ENCODE results near the gene SCYL1. TPM values are rescaled to one million over a fixed set of nuclear protein-coding genes. Genes with fewer than 3 reads are reported as not detected.
A peak's percentile ranks its signal among the peaks of the same experiment; 100 is the strongest.

Gene SCYL1
- total RNA-seq, 2 donors from 2014 or later: 62.9 to 67.4 TPM

DNA sequence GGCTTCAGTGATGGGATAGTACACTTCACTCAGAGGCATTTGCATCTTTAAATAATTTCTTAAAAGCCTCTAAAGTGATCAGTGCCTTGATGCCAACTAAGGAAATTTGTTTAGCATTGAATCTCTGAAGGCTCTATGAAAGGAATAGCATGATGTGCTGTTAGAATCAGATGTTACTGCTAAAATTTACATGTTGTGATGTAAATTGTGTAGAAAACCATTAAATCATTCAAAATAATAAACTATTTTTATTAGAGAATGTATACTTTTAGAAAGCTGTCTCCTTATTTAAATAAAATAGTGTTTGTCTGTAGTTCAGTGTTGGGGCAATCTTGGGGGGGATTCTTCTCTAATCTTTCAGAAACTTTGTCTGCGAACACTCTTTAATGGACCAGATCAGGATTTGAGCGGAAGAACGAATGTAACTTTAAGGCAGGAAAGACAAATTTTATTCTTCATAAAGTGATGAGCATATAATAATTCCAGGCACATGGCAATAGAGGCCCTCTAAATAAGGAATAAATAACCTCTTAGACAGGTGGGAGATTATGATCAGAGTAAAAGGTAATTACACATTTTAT is 21.4 kb upstream of the SCYL1 start:
- H3K9me3 ChIP-seq (ENCODE audit: control insufficient read depth, low read length): no peaks in the 10 kb centered on the region
- H3K4me1 ChIP-seq (ENCODE audit: control insufficient read depth, insufficient read depth, low read length): no peaks in the 10 kb centered on the region
- H3K36me3 Mint-ChIP-seq (ENCODE audit: low read depth): peaks cover 33% of the 10 kb centered on the region
- peak overlapping the region; percentile 80 for H3K27ac Mint-ChIP-seq
- peak overlapping the region; percentile 97 for H3K4me3 ChIP-seq (ENCODE audit: low read length)
- 40 to 50% methylated on average over 1 to 3 of the region's 3 CpGs for WGBS, 2 experiments (ENCODE audit: insufficient coverage in 1 of 2, insufficient read length in 1 of 2)
- H3K27me3 ChIP-seq (ENCODE audit: control insufficient read depth, insufficient read depth, low read length, poor library complexity, severe bottlenecking): no peaks in the 10 kb centered on the region
- H3K4me3 Mint-ChIP-seq: no peak overlapping the region
- peaks cover 68% of the 10 kb centered on the region for H3K36me3 ChIP-seq (ENCODE audit: control insufficient read depth, insufficient read depth, low read length)
- no peaks in the 10 kb centered on the region for H3K27me3 Mint-ChIP-seq (ENCODE audit: insufficient read depth)
- H3K4me1 Mint-ChIP-seq: peaks cover 27% of the 10 kb centered on the region
- TF ChIP-seq, protein P1, sequence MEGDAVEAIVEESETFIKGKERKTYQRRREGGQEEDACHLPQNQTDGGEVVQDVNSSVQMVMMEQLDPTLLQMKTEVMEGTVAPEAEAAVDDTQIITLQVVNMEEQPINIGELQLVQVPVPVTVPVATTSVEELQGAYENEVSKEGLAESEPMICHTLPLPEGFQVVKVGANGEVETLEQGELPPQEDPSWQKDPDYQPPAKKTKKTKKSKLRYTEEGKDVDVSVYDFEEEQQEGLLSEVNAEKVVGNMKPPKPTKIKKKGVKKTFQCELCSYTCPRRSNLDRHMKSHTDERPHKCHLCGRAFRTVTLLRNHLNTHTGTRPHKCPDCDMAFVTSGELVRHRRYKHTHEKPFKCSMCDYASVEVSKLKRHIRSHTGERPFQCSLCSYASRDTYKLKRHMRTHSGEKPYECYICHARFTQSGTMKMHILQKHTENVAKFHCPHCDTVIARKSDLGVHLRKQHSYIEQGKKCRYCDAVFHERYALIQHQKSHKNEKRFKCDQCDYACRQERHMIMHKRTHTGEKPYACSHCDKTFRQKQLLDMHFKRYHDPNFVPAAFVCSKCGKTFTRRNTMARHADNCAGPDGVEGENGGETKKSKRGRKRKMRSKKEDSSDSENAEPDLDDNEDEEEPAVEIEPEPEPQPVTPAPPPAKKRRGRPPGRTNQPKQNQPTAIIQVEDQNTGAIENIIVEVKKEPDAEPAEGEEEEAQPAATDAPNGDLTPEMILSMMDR (conservative IDR thresholded peaks at IDR 0.05): no peak
- H3K9me3 Mint-ChIP-seq: no peaks in the 10 kb centered on the region
- H3K9ac ChIP-seq (ENCODE audit: extremely low read depth, low read length, poor library complexity, severe bottlenecking): peak overlapping the region; percentile 100
- peak overlapping the region; percentile 65 for H3K27ac ChIP-seq (ENCODE audit: low read depth, low read length)
- no peak for DNase-seq

DNA sequence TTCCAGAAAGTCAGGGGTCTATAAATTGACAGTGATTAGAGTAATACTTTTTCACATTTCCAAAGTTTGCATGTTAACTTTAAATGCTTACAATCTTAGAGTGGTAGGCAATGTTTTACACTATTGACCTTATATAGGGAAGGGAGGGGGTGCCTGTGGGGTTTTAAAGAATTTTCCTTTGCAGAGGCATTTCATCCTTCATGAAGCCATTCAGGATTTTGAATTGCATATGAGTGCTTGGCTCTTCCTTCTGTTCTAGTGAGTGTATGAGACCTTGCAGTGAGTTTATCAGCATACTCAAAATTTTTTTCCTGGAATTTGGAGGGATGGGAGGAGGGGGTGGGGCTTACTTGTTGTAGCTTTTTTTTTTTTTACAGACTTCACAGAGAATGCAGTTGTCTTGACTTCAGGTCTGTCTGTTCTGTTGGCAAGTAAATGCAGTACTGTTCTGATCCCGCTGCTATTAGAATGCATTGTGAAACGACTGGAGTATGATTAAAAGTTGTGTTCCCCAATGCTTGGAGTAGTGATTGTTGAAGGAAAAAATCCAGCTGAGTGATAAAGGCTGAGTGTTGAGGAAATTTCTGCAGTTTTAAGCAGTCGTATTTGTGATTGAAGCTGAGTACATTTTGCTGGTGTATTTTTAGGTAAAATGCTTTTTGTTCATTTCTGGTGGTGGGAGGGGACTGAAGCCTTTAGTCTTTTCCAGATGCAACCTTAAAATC is 20.8 kb upstream of the SCYL1 start:
- H3K27me3 Mint-ChIP-seq (ENCODE audit: insufficient read depth): no peaks in the 10 kb centered on the region
- H3K27ac Mint-ChIP-seq: peak overlapping the region; percentile 80
- no peaks in the 10 kb centered on the region for H3K9me3 Mint-ChIP-seq
- DNase-seq: peak; percentile 40
- peaks cover 68% of the 10 kb centered on the region for H3K36me3 ChIP-seq (ENCODE audit: control insufficient read depth, insufficient read depth, low read length)
- peak overlapping the region; percentile 97 for H3K4me3 ChIP-seq (ENCODE audit: low read length)
- TF ChIP-seq, protein P1 (conservative IDR thresholded peaks at IDR 0.05): no peak
- no peak overlapping the region for H3K4me3 Mint-ChIP-seq
- peak overlapping the region; percentile 65 for H3K27ac ChIP-seq (ENCODE audit: low read depth, low read length)
- no peaks in the 10 kb centered on the region for H3K9me3 ChIP-seq (ENCODE audit: control insufficient read depth, low read length)
- no peaks in the 10 kb centered on the region for H3K4me1 ChIP-seq (ENCODE audit: control insufficient read depth, insufficient read depth, low read length)
- H3K9ac ChIP-seq (ENCODE audit: extremely low read depth, low read length, poor library complexity, severe bottlenecking): peak overlapping the region; percentile 100
- no peaks in the 10 kb centered on the region for H3K27me3 ChIP-seq (ENCODE audit: control insufficient read depth, insufficient read depth, low read length, poor library complexity, severe bottlenecking)
- H3K4me1 Mint-ChIP-seq: peaks cover 27% of the 10 kb centered on the region
- H3K36me3 Mint-ChIP-seq (ENCODE audit: low read depth): peaks cover 33% of the 10 kb centered on the region
- WGBS, 2 experiments (ENCODE audit: insufficient coverage in 1 of 2, insufficient read length in 1 of 2): 41 to 58% methylated on average over 3 of the region's 3 CpGs

DNA sequence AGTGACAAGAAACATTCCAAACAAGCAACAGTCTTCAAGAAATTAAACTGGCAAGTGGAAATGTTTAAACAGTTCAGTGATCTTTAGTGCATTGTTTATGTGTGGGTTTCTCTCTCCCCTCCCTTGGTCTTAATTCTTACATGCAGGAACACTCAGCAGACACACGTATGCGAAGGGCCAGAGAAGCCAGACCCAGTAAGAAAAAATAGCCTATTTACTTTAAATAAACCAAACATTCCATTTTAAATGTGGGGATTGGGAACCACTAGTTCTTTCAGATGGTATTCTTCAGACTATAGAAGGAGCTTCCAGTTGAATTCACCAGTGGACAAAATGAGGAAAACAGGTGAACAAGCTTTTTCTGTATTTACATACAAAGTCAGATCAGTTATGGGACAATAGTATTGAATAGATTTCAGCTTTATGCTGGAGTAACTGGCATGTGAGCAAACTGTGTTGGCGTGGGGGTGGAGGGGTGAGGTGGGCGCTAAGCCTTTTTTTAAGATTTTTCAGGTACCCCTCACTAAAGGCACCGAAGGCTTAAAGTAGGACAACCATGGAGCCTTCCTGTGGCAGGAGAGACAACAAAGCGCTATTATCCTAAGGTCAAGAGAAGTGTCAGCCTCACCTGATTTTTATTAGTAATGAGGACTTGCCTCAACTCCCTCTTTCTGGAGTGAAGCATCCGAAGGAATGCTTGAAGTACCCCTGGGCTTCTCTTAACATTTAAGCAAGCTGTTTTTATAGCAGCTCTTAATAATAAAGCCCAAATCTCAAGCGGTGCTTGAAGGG is 20.0 kb upstream of the SCYL1 start:
- Histone ChIP-seq H3K27me3 (ENCODE audit: control insufficient read depth, insufficient read depth, low read length, poor library complexity, severe bottlenecking) (no peaks in the 10 kb centered on the region), H3K4me3 (ENCODE audit: low read length) (peak overlapping the region; percentile 97), H3K27ac (ENCODE audit: low read depth, low read length) (peak overlapping the region; percentile 65), H3K9ac (ENCODE audit: extremely low read depth, low read length, poor library complexity, severe bottlenecking) (peak overlapping the region; percentile 100), H3K9me3 (ENCODE audit: control insufficient read depth, low read length) (no peaks in the 10 kb centered on the region), H3K4me1 (ENCODE audit: control insufficient read depth, insufficient read depth, low read length) (no peaks in the 10 kb centered on the region), H3K36me3 (ENCODE audit: control insufficient read depth, insufficient read depth, low read length) (peaks cover 67% of the 10 kb centered on the region)
- H3K4me1 Mint-ChIP-seq: peaks cover 27% of the 10 kb centered on the region
- peaks cover 33% of the 10 kb centered on the region for H3K36me3 Mint-ChIP-seq (ENCODE audit: low read depth)
- H3K9me3 Mint-ChIP-seq: no peaks in the 10 kb centered on the region
- TF ChIP-seq, protein P1 (conservative IDR thresholded peaks at IDR 0.05): no peak
- no peak overlapping the region for H3K4me3 Mint-ChIP-seq
- 69 to 77% methylated on average over 4 to 6 of the region's 8 CpGs for WGBS, 2 experiments (ENCODE audit: insufficient coverage in 1 of 2, insufficient read length in 1 of 2)
- no peaks in the 10 kb centered on the region for H3K27me3 Mint-ChIP-seq (ENCODE audit: insufficient read depth)
- peak overlapping the region; percentile 80 for H3K27ac Mint-ChIP-seq
- peak; percentile 32 for DNase-seq
